ENCODE data around the gene CCDC160.

CCDC160 gene

GRCh38 chrX:134294548-134294947 is 57.6 kb downstream of the CCDC160 start:
- Histone ChIP-seq H3K9me3 (ENCODE audit: control extremely low read depth in 1 of 5, control insufficient read depth in 4 of 5, insufficient read depth in 2 of 5, low read depth in 1 of 5, low read length in 4 of 5) (peaks cover 0 to 3% (median 2%) of the 10 kb centered on the region in 5 experiments), H3K27ac (ENCODE audit: insufficient read depth in 1 of 2, low read depth in 1 of 2, low read length in 2 of 2, poor library complexity in 1 of 2, severe bottlenecking in 2 of 2) (no peak overlapping the region), H3K4me3 (ENCODE audit: control insufficient read depth in 1 of 7, extremely low read depth in 1 of 7, insufficient read depth in 4 of 7, low read depth in 2 of 7, low read length in 6 of 7) (no peak overlapping the region), H3K36me3 (ENCODE audit: control insufficient read depth in 4 of 4, insufficient read depth in 4 of 4, low read length in 3 of 4) (no peaks in the 10 kb centered on the region), H3K27me3 (replicated peaks in 2 of 5; ENCODE audit: control insufficient read depth in 4 of 5, insufficient read depth in 5 of 5, low read length in 4 of 5) (no peaks in the 10 kb centered on the region), H3K4me1 (ENCODE audit: control extremely low read depth in 1 of 4, control insufficient read depth in 4 of 4, insufficient read depth in 4 of 4, low read length in 3 of 4) (no peaks in the 10 kb centered on the region)
- no peak for DNase-seq
- CTCF ChIA-PET, result no interaction called here
- POLR2A ChIA-PET, result no interaction called here
